ENCODE results near the gene KCNQ1OT1. TPM values are rescaled to one million over a fixed set of nuclear protein-coding genes. Genes with fewer than 3 reads are reported as not detected.

KCNQ1OT1 gene
- total RNA-seq, 1 experiment from 2014 or later, result 3.2 TPM

DNA sequence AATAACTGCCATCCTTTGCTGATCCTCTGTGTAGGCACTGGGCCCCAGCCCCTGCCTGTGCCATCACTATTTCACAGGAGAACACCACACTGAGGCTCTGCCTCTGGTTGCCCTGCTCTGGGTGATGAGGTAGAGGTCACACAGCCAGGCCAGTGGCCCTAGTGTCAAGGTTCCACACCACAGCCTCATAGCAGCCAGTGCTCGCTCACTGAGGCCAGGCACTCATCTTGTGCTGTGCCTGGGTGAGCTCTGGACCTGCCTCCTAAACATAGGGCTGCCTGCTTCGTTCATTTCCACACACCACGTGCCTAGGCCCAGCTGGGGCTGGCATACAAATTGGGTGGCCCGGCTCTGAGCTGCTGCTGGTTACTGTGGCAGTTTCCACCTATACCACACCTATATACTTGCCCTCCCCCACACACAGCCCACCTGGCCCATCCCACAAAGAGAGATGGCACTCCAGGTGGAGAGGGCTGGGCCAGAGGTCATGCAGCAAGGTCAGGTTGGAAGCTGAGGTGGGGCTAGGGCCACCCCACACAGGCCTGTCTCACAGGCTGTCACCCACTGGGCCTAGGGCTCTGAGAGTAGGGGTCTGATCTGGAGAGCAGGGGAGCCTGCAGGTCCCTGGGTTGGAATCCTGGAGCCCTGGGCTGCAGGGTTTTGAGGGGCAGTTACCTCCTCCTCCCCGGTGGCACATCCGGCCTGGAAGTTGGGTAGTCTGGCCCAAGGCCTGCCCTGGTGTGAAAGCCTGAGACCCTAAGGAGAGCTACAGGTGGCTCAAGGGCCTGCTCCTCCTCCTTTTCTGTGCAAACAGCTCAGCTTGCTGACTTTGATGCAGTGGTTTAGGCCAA lies 11.2 kb downstream of the KCNQ1OT1 start:
- DNase-seq (ENCODE audit: low spot score), result no peak

DNA sequence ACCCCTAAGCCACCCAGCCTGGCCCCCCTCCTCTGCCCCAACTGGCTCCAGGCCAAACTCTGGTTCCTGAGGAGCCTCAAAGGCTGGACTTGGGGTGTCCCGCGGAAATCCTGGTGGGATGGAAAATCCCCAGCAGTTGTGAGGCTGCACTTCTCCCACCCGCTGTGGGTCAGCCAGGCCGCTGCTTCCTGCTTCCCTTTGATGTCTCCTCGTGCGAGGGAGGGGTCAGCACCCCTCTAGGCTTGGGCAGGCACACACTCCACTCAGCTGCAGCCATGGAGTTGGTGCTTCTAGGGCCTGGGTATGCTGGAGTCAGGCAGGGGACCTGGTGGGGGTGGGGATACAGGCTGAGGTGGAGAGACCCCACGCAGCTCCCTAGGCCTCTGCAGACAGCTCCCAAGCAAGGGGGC lies 12.0 kb downstream of the KCNQ1OT1 start:
- DNase-seq (ENCODE audit: low spot score), result no peak

DNA sequence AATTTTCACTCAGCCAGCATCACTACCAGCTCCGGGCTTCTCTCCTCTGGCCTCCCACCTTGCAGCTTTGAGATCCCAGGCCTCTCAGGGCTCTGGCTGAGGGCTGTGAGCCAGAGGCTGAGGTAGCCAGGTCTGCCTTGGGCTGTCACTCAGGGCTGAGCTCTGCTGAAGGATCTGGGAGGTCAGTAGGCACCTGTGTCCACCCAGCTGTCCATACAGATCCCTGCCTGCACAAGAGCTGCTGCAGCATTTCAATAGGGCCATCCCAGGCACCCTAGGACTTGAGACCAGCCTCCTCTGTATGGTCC lies 12.6 kb downstream of the KCNQ1OT1 start:
- no peak for DNase-seq (ENCODE audit: low spot score)

DNA sequence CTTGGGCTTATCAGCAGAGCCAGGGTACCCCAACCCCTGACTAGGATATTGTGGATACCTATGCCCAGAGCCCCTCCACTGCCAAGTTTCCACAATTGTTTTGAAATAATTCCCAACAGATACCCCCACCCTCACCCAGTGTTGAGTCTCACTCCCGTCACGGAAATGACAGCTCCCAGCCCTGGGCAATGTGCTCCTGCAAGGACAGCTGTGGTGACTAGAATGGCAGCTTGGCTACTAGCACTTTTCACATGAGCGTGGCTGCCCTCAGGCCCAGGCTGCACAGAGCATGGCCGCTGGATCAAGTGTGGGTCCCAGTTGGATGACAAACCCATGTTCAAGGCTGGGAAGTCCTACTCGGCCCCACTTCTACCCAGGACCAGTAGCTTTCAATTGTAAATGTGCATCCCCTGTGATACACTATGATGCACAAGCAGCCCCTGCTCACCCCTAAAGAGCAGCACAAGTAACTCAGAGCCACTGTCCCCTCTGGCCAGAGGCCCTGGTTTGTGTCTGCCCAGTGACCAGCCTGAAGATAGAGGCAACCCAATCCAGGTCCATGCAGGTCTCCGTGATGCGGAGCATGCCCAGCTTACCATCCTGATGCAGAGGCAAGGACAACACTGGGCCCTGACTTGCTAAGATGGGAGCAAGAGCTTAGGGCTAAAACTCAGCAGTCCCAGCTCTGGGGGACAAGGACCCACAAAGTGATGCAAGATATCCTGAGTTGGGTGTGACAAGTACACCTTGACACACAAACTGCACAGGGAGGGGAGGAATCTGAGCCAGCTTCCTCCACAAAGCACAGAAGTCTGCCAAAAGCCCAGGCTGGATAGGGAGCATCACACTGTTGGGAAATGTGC lies 13.2 kb downstream of the KCNQ1OT1 start:
- DNase-seq (ENCODE audit: low spot score), result no peak

DNA sequence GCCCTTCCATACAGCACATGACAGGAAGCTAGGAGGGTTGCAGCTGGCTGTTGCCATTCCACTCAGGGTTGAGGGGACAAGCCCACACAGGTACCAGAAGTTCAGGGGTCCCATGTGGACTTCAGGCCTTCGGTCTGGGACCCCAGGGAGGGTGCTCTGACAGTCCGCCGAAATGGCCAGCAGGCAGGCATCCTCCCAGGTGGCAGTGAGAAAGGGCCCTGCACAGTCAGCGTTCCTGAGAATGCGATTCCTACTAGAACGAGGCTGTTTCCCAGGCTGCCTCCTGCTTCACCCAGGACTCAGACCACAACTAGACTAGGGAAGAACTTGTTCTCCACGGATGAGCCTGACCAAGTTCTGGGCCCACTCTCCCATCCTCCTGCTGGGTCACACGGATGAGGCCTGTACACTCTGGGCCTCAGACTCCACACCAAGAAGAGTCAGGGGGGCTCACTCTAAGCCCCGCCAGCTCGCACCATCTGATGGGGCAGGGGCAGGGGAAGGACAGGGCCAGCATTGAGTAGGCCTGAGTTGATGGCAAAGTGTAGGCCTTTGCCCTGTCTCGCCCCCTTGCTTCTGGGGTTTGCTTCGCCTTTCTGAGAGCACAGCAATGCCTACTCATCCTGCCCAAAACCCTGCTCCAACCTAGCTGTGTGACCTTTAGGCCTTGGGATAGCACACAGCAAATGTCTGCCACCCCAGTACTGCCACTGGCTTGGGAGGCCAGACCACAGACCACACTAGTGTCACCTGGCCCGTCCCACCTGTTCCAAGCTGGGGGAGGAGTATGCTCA lies 14.0 kb downstream of the KCNQ1OT1 start:
- no peak for DNase-seq (ENCODE audit: low spot score)

DNA sequence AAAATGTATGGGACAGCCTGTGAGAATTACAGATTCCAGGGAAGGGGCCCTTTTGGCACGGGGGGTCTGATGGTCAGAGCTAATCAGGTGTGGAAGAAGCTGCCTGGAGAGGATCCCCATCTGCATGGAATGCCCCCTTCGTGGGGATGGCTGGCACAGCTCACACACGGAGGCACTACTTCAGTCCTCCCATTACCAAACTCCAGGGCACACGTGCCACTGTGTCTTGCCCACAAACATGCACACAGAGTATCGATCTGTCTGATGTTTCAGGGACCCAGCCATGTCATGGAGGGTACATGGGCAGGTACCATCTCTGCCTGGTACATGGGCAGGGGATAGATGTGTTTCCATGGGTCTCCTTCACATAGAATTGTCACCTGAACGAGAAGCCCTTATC lies 14.7 kb downstream of the KCNQ1OT1 start:
- DNase-seq (ENCODE audit: low spot score), result no peak

DNA sequence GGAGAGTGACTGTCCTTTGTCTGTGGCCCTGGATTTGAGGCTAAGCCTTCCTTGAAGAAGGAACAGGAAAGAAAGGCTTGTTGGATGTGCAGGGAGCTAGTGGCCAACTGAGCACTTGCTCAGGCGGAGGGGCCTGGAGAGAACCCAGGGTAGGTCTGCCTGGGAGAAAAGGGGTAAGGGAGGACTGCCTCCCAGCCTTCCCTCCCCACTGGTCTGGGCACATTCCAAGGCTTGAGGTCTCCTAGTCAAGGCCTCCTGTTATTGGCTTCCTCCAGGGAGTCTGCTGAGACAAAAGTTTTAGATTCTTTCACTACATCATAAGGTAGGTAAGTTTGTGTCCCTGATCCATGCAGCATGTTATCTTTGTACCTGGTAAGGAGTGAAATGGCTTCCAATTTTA lies 15.2 kb downstream of the KCNQ1OT1 start:
- DNase-seq (ENCODE audit: low spot score), result no peak

DNA sequence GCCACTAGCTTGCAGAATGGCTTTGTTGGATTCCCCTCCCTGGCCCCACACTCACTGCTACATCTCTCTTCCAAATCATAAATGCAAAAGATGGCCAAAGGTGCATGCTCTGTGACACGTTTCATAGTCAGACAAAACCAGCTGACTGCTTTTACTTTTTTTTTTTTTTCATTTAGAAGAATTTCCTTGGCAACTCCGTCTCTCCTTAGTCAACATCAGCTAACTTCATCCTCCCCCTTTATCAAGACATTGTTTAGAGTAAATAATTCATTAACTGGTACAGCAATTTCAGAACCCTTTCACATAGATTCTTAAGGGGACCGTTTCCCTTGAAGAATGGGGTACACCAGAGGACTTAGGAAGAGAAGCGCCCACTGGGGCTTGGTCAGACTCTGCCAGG lies 16.0 kb downstream of the KCNQ1OT1 start:
- no peak for DNase-seq (ENCODE audit: low spot score)

DNA sequence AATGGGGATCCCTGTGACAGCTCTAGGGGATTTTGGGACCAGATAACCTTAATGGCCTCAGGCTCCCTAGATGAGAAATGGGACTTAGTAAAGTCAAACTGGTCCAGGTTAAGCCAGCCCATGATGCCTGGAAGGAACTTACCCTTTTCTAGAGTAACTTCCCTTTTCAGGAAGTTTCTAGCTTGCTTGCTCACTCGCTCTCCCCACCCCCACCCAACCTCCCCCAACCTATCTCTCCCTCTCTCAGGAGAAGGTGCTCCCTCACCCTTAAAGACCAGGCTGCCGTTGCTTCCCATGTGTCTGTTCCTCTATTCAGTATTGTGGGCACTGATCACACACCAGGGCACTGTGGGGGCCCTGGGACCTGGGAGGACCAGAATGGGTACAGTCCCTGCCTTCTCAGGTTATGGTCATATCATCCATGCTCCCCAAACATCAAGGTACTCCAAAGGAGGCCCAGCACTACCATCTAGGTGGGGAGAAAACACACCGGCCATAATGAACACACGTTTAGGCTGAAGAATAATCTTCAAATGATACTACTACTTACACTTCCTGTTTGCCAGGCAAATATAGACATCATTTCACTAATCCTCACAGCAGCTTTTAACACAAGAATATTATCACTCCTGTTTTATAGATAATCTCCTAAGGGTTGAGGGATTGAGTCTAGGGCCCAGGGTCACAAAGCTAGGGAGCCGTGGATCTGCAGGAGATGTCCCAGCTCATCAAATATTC lies 18.2 kb downstream of the KCNQ1OT1 start:
- DNase-seq (ENCODE audit: low spot score), result no peak

DNA sequence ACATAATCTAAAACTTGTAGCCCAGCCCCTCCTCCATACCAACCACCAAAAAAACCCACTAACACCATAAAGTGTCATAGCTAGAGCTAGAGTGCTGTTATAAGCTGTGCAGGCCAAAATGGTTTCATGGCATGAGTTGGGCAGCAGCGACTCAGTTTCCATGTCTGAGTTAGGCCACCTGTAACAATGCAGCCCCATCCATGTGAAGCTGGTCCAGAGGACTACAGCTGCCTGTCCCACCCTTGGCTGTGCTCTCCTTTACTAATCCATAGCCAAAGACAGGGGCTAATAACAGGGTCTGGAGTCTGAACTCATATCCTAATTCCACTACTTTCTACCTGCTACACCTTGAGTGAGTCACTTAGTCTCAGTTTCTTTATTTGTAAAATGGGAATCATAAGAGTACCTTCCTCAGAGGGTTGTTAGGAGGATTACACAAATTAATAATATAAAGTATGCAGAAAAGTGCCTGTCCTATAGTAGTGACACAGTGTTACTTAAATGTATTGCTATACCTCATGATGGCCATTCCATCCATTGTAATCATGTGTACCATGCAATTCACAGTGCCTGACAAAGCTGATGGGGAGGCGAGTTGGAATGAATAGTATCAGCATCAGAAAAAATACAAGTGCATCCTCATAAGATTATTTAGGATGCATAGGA lies 20.6 kb downstream of the KCNQ1OT1 start:
- DNase-seq (ENCODE audit: low spot score), result no peak

DNA sequence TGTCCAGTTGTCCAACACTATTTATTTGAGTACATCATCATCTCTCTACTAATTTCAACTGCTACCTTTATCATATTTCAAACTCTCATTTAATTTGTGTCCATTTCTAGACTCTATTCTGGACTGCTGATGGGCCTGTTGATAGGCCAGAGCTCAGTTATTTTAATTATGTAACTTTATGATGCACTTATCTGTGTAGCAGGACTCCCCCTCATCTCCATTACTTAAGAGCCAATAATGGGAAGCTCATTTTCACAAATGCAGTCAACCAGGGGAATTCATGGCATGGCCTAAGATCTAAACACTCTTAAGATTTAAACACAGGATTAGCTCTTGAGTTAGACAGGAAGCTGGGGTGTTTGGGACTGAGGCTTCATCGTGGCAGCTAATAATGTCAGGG lies 21.4 kb downstream of the KCNQ1OT1 start:
- DNase-seq (ENCODE audit: low spot score), result no peak

DNA sequence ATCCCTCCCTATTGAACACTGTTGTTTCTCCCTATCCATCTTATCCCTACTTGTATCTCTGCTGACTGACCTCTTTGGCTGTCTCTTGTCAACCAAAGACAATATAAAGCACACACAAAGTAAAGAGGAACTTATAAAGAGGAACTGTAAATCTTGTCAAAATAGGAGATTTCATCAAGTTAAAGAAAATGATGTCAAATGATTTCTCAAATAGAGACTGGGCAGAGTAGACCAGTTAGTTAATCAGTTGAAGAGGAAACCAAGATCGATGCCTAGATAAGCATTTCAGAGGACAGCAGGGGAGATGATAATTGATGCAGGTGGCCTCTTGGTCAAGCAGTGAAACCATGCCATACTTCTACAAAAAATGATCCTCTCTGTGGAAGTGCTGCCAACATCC lies 22.7 kb downstream of the KCNQ1OT1 start:
- DNase-seq (ENCODE audit: low spot score), result no peak

DNA sequence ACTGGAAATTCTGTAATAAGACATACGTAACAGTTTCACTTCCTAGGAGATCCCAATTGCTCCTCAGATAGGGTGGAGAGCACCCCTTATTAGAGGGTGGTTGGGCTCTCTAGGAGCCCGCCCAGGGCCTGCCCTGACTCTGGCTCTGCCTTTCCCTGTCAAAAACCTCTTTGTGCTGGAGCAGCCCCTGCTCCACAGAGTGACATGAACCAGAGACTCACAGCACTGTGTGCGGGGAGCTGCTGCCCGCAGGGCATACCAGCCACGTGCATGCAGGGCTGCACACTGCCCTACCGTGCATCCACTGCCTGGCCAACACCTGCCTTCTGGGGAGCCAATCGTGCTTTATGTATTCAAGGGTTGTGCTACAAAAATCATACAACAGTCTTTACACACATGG lies 24.3 kb downstream of the KCNQ1OT1 start:
- no peak for DNase-seq (ENCODE audit: low spot score)

DNA sequence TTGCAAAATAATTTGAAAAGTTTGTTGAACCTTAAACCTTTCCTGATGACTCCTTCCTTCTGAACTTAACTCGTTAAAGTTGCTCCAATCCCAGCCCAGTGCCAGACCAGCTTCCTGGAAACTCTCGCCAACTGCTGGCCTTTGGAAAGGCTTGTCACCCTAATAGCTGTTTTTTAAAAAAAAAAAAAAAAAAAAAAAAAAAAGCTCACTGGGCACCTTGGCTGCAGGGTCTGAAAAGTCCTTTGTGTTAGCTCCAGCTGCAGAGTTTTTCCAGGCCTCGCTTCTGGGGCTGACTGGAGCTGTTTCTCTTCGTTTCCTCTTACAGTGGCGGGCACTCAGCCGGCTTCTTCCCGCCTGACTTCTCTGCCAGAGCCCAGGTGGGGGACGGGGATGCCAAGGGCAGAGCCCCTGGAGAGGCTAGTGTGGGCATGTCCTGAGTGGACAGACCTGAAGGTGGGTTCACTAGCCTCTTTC lies 25.1 kb downstream of the KCNQ1OT1 start:
- DNase-seq (ENCODE audit: low spot score), result no peak

DNA sequence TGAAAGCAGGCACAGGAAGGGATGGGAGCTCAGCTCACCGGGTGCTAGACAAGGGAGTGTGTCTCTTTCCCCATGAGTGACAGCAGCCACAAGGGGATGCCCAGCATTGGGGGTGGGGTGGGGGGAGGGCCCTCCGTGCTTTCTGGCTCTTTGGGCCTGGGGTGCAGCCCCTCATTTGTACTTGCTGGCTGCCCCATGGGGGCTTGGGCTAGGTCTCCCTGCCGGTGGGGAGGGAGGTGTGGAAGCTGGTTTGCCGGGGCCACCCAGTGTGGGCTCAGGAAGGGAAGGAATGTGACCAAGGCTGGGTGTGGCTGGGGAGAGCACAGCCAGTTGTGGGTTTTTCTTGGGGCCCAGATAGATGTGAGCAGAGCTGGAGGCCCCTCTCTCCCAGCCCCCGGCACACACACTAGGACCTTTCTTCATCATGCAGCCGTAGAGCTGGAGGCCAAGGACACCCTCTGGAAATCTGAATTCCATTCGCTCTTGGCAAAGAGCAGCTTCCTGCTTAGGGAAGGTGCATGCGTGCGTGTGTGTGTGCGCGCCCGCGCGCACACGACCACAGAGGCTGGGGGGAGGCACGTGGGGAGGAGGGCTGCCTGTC lies 25.8 kb downstream of the KCNQ1OT1 start:
- no peak for DNase-seq (ENCODE audit: low spot score)

DNA sequence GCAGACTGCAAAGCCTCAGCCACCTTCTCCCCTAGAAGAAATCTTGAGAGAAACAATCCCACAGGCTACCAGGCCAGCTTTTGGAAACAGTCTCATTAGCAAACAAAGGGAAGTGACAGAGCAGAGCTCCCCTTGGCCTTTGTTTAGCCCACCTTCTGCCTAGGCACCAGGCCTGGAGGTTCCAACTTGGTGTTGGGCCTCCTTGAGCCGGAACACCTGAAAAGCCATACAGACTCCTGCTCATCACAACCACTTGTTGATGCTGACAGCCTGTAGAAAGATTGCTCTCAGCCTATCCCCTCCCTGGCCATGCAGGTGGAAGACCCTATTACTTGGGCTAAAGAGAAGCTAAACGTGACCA lies 26.6 kb downstream of the KCNQ1OT1 start:
- no peak for DNase-seq (ENCODE audit: low spot score)

DNA sequence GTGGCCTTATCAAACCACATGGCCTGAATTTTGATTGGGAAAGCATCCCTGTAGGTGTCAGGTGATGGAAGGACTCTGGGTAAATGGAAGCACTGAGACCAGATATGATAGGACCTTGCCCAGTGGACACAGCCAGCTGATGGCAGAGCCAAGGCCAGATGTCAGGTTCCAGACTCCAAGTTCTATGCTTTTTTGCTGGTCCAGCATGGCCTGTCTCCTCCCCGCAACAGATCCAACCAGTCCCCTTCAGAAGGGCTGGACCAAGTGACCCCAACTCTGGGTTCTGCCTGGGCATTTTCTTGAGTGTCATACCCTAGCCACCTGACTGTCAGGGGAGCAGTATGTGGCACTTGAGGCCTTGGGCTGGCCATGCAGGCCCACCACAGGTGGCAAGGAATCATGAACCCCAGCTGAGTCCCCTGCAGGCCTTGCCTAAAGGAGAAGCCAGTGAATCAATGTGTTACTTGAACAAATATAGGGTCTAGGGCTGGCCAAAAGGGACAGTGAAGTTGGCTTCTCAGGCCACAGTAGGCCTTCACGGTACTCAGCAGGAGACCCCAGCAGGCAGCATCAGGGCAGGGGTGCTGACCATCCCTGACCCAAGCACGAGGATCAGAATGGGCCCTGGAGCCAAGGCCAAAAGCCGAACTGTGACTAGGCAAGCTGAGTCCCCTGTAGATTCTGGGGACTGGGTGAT lies 27.1 kb downstream of the KCNQ1OT1 start:
- no peak for DNase-seq (ENCODE audit: low spot score)

DNA sequence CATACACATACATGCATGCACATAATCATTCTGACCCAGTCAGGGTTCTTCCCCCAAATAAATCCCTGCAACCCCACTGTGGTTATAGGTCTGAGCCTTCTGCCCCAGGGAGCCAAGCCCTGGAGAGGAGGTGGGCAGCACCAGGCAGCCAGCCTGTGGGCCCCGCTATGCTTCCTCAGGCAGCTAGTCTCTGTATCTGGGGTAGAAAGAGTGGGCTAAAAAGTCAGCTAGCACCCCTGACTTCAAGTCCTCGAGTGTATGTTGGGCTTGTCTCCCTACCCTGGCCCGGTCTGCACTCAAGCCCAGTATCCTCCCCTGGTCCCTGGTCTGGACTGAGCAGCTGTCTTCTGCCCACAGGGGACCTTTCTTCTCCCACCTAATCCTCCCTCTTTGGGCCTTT lies 28.0 kb downstream of the KCNQ1OT1 start:
- no peak for DNase-seq (ENCODE audit: low spot score)

DNA sequence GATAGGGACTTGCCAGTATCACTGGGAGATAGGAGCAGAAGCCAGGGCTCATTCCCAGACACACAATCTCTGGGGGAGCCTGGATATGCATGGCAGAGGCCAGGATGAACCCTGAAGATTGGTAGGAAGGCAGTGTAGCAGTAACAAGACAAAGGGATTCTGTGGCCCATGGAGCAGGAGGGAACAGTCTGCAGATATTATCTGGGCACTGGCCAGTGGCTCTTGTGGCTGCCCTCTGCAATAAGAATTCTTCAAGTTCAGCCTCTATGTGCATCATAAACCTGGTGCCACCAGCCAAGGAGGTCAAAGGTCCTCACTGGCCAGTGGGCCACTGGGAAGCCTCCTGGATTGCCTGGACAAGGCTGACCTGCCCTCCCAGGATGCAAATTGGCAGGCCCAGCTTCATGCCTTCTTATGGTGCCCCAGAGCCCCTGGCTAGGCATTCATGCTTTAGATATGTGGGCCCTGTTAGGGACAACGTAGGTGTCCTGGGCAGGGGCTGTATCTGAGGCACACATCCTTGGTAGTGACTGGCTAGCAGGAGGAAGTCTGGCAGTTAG lies 29.2 kb downstream of the KCNQ1OT1 start:
- no peak for DNase-seq (ENCODE audit: low spot score)

Data from HT-29 (cell line).